ENCODE measurements around the gene CDK13. TPM values are rescaled to one million over a fixed set of nuclear protein-coding genes. Genes with fewer than 3 reads are reported as not detected.

CDK13 gene
- total and polyA plus RNA-seq, 2 donors (not counting 3 experiments of a cell fraction or from before 2014, with no cell fraction given), result 24.5 to 56.7 TPM

DNA sequence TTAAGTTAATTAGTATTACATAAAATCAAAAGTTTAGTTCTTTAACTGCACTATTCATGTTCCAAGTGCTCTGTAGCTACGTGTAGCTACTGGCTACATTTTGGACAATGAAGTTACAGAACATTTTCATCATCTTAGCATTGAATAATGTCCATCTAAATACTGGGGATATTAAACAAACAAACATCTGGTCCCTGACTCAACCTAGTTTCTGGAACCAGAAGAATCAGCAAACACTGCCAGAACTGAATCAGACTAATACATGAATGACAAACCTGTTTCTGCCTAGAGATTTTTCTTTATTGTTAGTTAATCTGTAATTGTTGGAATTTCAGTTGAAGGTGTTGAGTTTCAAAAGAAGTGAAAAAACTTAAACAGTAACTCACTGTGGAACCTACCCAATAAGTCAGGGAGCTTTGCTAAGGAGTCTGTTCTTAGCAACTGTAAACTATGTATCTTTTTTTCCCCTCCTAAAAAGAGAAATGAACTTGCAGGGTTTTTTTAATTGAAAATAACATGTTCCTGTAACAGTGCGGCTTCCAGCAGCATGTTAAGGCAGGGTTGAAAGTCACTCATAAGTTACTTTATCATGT is 58.3 kb downstream of the CDK13 start:
- no TSS peak for BruUV-seq (replicated peaks)
- no peaks in the 10 kb centered on the region for H3K9me1 ChIP-seq (replicated peaks; ENCODE audit: control insufficient read depth, extremely low read depth, insufficient read depth, low read length)
- intact Hi-C loops (cut with micrococcal nuclease) (no loop called here), dilution Hi-C loops (cut with MboI; ENCODE audit: extremely low pct_ligation_motif_present, low sequenced_read_pairs) (no loop called here)
- TF ChIP-seq, protein P1, sequence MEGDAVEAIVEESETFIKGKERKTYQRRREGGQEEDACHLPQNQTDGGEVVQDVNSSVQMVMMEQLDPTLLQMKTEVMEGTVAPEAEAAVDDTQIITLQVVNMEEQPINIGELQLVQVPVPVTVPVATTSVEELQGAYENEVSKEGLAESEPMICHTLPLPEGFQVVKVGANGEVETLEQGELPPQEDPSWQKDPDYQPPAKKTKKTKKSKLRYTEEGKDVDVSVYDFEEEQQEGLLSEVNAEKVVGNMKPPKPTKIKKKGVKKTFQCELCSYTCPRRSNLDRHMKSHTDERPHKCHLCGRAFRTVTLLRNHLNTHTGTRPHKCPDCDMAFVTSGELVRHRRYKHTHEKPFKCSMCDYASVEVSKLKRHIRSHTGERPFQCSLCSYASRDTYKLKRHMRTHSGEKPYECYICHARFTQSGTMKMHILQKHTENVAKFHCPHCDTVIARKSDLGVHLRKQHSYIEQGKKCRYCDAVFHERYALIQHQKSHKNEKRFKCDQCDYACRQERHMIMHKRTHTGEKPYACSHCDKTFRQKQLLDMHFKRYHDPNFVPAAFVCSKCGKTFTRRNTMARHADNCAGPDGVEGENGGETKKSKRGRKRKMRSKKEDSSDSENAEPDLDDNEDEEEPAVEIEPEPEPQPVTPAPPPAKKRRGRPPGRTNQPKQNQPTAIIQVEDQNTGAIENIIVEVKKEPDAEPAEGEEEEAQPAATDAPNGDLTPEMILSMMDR (IDR thresholded peaks at IDR 0.05; ENCODE audit: extremely low read depth in 1 of 2, insufficient read depth in 1 of 2, low read depth in 1 of 2, low read length in 2 of 2), result no peak
- no peak for TF ChIP-seq EZH2 (IDR thresholded peaks at IDR 0.05; ENCODE audit: borderline replicate concordance, low read depth, low read length, severe bottlenecking)
- no peak for TF ChIP-seq MYC (IDR thresholded peaks at IDR 0.05; ENCODE audit: low read depth, low read length)
- TF ChIP-seq JUN (IDR thresholded peaks at IDR 0.05; ENCODE audit: borderline replicate concordance, insufficient read depth, insufficient read length, low read depth), result no peak
- TF ChIP-seq POLR2A (IDR thresholded peaks at IDR 0.05; ENCODE audit: low read depth, low read length), result no peak
- no peak for TF ChIP-seq GATA2 (IDR thresholded peaks at IDR 0.05; ENCODE audit: insufficient read depth, insufficient read length, low read depth, low read length)
- no peak for TF ChIP-seq FOS (IDR thresholded peaks at IDR 0.05; ENCODE audit: borderline replicate concordance, insufficient read depth, low read length)
- TF ChIP-seq, protein P2, sequence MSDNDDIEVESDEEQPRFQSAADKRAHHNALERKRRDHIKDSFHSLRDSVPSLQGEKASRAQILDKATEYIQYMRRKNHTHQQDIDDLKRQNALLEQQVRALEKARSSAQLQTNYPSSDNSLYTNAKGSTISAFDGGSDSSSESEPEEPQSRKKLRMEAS (IDR thresholded peaks at IDR 0.05; ENCODE audit: insufficient read depth, insufficient read length), result no peak
- no peak for TF ChIP-seq POLR2AphosphoS5 (IDR thresholded peaks at IDR 0.05; ENCODE audit: insufficient read depth, low read depth, low read length)
- no peaks in the 10 kb centered on the region for H3K9me3 ChIP-seq (replicated peaks; ENCODE audit: control insufficient read depth, insufficient read depth, low read length)
- POLR2A ChIA-PET, result no interaction called here
- H4K20me1 ChIP-seq (replicated peaks; ENCODE audit: control insufficient read depth, extremely low read depth, insufficient read depth, low read length), result no peaks in the 10 kb centered on the region
- no peak overlapping the region for H3K9ac ChIP-seq (replicated peaks; ENCODE audit: extremely low read depth, insufficient read depth, low read length)
- H3K79me2 ChIP-seq (ENCODE audit: control insufficient read depth, insufficient read depth, low read length), result no peaks in the 10 kb centered on the region
- DNase-seq (ENCODE audit: low read depth, low spot score) (peak; percentile 8), FAIRE-seq (no peak)
- H3K4me3 ChIP-seq (replicated peaks in 1 of 3; ENCODE audit: insufficient read depth in 1 of 3, low read depth in 1 of 3, low read length in 3 of 3), result no peak overlapping the region
- CTCF ChIA-PET, result interaction anchor here (1.0 to 1.3 kb wide), 2 partner anchors 44 to 112 kb away, joined by 4 read pairs; no protein-coding TSS in a partner anchor
- no peaks in the 10 kb centered on the region for H3K4me1 ChIP-seq (ENCODE audit: control insufficient read depth, extremely low read depth, insufficient read depth, low read length)
- H3K27ac ChIP-seq (ENCODE audit: insufficient read depth, low read depth, low read length), result no peak overlapping the region
- H3K36me3 ChIP-seq (ENCODE audit: control insufficient read depth in 2 of 2, extremely low read depth in 1 of 2, insufficient read depth in 2 of 2, low read length in 2 of 2), result no peaks in the 10 kb centered on the region
- H2AFZ ChIP-seq (ENCODE audit: low read depth, low read length), result no peak overlapping the region
- H3K27me3 ChIP-seq (ENCODE audit: control insufficient read depth in 2 of 2, insufficient read depth in 2 of 2, low read length in 2 of 2), result no peaks in the 10 kb centered on the region
- H3K4me2 ChIP-seq (ENCODE audit: insufficient read depth, low read length), result no peak overlapping the region
